HEK293 (cell line): ENCODE measurements around the gene MORN1.

Experiments used
- GLI4 ChIP-seq: fragments of 450-650 bp; formaldehyde crosslinking; IDR thresholded peaks from 2 replicates; pipeline ENCODE4 v1.5.1; 2016; ENCODE audit warnings: missing biosample characterization, missing genetic modification characterization
- TF ChIP-seq, protein P1 (sequence below): fragments of 450-650 bp; formaldehyde crosslinking; IDR thresholded peaks from 2 replicates; pipeline ENCODE4 v1.5.1; 2016; ENCODE audit warnings: missing biosample characterization, missing genetic modification characterization
- TF ChIP-seq, protein P2 (sequence below): fragments of 450-650 bp; formaldehyde crosslinking; IDR thresholded peaks from 2 replicates; pipeline ENCODE4 v1.5.1; 2016; ENCODE audit warnings: missing biosample characterization, missing genetic modification characterization, low read depth

DNA sequence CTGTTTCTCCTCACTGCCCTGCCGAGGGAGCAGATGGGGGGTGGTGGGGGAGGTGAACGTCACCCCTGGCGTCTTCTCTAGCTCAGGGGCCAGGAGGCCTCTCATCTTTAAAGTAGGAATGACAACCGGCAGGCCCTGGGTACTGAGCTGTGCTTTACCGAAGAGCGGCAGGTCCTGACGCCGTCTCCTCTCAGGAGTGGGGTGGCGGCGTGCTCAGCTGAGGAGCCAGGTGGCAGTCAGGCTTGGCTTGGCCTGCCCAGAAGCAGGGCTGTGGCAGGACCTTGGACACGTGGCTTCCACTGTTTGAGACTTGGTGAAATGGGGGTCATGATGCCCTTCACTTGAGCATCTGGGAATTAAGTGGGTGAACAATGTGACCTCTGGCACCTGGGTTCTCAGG lies 3.4 kb upstream of the MORN1 start:
- TF ChIP-seq, protein P1, sequence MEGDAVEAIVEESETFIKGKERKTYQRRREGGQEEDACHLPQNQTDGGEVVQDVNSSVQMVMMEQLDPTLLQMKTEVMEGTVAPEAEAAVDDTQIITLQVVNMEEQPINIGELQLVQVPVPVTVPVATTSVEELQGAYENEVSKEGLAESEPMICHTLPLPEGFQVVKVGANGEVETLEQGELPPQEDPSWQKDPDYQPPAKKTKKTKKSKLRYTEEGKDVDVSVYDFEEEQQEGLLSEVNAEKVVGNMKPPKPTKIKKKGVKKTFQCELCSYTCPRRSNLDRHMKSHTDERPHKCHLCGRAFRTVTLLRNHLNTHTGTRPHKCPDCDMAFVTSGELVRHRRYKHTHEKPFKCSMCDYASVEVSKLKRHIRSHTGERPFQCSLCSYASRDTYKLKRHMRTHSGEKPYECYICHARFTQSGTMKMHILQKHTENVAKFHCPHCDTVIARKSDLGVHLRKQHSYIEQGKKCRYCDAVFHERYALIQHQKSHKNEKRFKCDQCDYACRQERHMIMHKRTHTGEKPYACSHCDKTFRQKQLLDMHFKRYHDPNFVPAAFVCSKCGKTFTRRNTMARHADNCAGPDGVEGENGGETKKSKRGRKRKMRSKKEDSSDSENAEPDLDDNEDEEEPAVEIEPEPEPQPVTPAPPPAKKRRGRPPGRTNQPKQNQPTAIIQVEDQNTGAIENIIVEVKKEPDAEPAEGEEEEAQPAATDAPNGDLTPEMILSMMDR (tag by site-specific recombination) = no peak
- TF ChIP-seq, protein P2, sequence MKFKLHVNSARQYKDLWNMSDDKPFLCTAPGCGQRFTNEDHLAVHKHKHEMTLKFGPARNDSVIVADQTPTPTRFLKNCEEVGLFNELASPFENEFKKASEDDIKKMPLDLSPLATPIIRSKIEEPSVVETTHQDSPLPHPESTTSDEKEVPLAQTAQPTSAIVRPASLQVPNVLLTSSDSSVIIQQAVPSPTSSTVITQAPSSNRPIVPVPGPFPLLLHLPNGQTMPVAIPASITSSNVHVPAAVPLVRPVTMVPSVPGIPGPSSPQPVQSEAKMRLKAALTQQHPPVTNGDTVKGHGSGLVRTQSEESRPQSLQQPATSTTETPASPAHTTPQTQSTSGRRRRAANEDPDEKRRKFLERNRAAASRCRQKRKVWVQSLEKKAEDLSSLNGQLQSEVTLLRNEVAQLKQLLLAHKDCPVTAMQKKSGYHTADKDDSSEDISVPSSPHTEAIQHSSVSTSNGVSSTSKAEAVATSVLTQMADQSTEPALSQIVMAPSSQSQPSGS (tag by site-specific recombination) = no peak
- no peak for TF ChIP-seq GLI4 (tag by site-specific recombination)
